Measurements from ENCODE around the gene VSX2. TPM values are rescaled to one million over a fixed set of nuclear protein-coding genes. Genes with fewer than 3 reads are reported as not detected.

Gene VSX2
- total RNA-seq, 1 experiment from 2014 or later, result not detected

DNA sequence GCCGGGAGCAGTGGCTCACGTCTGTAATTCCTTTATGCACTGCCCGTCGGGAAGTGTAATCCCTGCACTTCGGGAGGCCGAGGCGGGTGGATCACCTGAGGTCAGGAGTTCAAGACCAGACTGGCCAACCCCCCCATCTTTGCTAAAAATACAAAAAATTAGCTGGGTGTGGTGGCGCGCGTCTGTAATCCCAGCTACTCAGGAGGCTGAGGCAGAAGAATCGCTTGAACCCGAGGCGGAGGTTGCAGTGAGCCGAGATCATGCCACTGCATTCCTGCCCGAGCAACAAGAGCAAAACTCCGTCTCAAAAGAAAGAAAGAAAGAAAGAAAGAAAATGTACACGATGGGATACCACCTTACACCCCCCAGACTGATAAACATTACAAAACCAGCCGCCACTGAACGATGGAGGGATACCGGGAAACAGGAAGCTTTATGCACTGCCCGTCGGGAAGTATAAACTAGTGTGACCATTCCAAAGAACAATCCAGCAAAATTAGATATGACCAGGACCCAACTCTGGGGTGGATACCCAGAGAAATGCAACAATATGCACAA is 62.4 kb downstream of the VSX2 start:
- no peak for DNase-seq (ENCODE audit: low read depth)

DNA sequence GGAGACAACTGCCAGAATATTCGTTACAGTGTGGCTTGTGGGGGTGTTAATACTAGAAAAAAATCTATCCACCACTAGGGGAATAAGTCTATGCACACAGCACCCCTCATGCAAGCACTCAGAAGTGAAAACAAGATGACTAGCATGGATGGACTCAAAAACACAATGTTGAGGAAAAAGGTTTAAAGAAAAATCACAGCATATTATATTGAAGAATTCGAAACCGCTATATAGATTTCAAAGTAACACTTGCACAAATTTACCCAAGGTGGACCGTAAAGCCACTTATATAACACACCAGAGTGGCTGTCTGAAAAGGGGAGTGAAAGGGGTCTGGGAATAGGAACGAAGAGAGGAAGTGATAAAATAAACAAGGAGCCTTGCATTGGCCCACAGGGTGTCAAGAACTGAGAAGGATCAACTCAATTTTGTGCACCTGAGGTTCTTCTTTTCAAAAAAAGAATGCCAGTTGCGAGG is 62.9 kb downstream of the VSX2 start:
- DNase-seq (ENCODE audit: low read depth), result peak; percentile 58

DNA sequence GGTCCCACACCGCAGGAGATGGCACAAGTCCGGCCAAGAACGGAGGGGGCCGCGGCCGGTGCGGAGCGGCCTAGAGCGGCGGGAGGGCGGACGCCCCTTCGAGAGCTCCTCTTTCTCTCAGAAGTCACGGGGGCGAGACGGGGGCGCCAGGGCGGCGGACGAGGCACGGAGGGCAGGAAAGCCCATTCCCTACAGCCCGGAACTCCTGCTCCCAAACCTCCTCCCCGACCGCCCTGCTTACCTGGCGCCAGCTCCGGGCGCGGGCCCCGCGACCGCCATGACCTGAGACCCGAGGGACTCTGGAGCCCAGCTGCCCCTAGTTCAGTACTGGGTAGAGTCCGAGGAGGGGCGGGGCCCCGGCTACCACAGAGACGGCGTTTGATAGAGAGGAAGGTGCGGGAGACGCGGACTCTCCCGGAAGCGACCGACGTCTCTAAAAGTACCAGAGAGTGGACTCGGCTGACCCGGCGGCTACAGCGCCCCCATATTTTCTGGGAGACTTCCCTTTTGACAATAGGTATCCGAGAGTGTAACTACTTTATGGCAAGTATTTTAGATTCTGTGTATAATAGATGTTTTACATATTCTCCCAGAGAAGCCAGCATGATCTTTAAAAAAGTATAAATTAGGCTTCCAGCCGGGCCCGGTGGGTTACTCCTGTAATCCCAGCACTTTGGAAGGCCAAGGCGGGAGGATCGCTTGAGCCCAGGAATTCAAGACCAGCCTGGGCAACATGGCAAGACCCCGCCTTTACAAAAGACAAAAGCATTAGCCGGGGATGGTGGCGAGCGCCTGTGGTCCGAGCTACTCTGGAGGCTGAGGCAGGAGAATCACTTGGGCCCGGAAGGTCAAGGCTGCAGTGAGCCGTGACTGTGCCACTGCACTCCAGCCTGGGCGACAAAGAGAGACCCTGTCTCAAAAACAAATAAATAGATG is 63.7 kb downstream of the VSX2 start, which contains the start of gene ABCD4:
Gene ABCD4, minus strand, starts transcription at position 301 of the 936 bp plus-strand sequence. Its CDS starts 22 bp downstream, at position 279.
- peak; percentile 91 for DNase-seq (ENCODE audit: low read depth)

DNA sequence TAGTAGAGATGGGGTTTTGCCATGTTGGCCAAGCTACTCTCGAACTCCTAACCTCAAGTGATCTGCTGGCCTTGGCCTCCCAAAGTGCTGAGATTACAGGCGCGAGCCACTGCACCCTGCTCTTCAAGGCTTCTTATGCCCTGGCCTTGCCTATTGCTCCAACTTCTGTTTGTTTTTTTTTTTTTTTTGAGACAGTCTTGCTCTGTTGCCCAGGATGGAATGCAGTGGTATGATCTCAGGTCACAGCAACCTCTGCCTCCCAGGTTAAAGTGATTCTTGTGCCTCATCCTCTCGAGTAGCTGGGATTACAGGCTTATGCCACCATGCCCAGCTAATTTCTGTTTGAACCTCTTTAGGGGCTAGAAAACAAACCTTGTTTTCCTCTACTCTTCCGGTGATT is 69.4 kb downstream of the VSX2 start:
- no peak for DNase-seq (ENCODE audit: low read depth)

DNA sequence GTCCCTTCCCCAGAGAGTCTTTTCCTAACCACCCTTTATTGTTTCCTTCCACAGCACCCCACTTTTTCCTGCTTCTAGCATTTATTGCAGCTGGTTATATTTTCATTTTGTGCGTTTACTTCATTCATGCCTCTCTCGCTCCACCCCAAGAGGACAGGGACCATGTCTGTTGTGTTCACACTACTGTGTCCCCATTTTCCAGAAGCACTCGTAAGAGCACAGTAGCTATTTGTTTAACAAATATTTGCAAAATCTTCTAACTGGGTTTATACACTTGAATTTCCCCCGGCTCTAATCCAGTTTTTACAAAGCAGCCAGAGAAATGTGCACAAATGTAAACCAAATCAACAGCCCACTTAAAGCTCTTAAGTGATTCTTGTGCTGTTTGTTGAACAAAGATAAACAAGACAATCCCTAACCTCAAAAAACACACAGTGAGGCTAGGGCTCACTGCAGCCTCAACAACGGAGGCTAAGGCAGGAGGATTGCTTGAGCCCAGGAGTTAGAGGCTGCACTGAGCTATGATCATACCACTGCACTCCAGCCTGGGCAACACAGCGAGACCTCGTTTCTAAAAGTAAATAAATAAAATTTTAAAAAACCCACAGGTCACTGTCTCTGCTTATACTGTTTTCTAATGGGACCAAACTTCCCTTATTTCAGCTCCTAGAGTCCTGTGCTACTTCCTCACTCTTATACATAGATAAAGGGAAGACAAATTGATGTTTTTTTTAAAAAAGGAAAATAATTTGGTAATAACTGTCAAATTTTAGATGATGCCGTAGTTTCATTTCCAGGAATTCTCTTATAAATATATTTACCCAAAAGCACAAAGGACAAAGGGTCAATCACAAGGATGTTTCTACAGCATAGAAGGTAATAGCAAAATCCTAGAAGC is 70.1 kb downstream of the VSX2 start:
- no peak for DNase-seq (ENCODE audit: low read depth)

DNA sequence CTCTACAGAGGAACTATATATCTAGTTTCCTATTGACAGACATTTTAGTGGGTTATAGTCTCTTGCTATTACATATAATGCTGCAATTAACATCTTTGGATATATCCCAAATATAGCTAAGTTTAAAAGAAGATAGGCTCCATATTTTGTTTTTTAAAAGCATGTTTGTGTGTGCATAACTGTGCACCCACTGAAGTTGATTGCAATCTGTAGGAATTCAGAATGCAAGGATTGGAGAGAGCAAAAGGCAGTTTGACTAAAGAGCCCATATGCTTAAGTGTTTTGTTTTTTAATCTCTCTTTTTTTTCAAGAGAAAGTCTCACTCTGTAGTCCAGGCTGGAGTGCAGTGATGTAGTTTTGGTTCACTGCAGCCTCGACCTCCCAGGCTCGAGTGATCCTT is 72.9 kb downstream of the VSX2 start:
- DNase-seq (ENCODE audit: low read depth), result no peak

Small RNA genes within 50 kb of the gene (small RNA-seq; reads per million reads assigned to genes)
- not detected for gene AC006349.1

Other genes starting within 250 kb of the VSX2 start
- gene ENTPD5, start 220.2 kb upstream of the VSX2 start, total RNA-seq (2014; rRNA removed; shearing (Covaris generic)), result 4.2 and 7.2 TPM in 2 replicates
- gene BBOF1, start 220.1 kb upstream of the VSX2 start, total RNA-seq (2014; rRNA removed; shearing (Covaris generic)), result 0.16 and 0.73 TPM in 2 replicates
- 1.4 TPM in 2 replicates for gene ALDH6A1, start 155.0 kb upstream of the VSX2 start, total RNA-seq (2014; rRNA removed; shearing (Covaris generic))
- 6.6 and 8.7 TPM in 2 replicates for gene LIN52, start 154.5 kb upstream of the VSX2 start, total RNA-seq (2014; rRNA removed; shearing (Covaris generic))
- gene ABCD4, start 63.5 kb downstream of the VSX2 start, total RNA-seq (2014; rRNA removed; shearing (Covaris generic)), result 22.9 and 25.3 TPM in 2 replicates
- not detected in 2 replicates for gene VRTN, start 109.0 kb downstream of the VSX2 start, total RNA-seq (2014; rRNA removed; shearing (Covaris generic))
- gene SYNDIG1L, start 186.8 kb downstream of the VSX2 start, total RNA-seq (2014; rRNA removed; shearing (Covaris generic)), result not detected in 2 replicates

Data from HT1080 (cell line).